A172 (cell line): ENCODE results near the gene NFIL3. TPM values are rescaled to one million over a fixed set of nuclear protein-coding genes. Genes with fewer than 3 reads are reported as not detected.

Experiments
- DNase-seq: peaks from one replicate; pipeline ENCODE4 v3.0.0-alpha.2; 2015; ENCODE audit warnings: low spot score
- total RNA-seq: library from RNA; depleted of rRNA; stranded (reverse); fragments of >200 nt; shearing (Covaris generic); gene quantifications from 2 replicates; pipeline ENCODE4 v1.2.3, GENCODE V29; 2014; rRNA removed

NFIL3 gene
- total RNA-seq, 1 experiment from 2014 or later: 4.6 TPM

DNA sequence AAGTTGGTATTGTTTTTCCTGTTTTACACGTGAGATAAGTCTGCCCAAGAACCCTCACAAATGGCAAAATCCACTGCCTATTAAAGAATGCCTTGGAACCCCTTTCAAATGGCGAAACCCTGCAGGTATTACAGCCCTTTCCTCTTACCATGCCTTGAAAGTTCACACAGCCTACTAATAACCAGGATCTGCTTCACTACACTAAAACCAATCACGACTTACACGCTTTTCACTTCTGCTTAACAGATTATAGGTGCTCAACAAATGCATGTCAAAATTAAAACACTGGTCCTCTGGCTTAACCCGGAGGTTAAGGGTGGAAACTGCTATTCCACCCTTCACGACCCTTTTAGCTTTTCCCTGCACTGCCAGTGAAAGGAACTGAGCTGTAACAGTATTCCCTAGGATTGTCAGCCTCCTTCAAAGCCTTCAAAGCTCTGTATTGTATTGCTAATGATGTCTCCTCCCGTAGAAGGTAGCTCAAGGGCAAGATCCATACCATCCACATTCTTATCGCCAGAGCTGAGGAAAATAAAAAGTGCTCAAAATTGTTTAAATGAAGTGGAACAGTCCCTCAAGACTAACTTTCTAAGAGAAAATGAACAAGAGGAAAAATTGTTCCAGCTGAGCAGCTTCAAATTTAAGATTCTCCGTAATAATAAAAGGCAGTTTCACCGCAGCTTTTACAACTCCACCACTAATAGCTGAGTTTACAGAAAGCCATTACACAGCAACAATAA lies 62.9 kb downstream of the NFIL3 start:
- DNase-seq: no peak

DNA sequence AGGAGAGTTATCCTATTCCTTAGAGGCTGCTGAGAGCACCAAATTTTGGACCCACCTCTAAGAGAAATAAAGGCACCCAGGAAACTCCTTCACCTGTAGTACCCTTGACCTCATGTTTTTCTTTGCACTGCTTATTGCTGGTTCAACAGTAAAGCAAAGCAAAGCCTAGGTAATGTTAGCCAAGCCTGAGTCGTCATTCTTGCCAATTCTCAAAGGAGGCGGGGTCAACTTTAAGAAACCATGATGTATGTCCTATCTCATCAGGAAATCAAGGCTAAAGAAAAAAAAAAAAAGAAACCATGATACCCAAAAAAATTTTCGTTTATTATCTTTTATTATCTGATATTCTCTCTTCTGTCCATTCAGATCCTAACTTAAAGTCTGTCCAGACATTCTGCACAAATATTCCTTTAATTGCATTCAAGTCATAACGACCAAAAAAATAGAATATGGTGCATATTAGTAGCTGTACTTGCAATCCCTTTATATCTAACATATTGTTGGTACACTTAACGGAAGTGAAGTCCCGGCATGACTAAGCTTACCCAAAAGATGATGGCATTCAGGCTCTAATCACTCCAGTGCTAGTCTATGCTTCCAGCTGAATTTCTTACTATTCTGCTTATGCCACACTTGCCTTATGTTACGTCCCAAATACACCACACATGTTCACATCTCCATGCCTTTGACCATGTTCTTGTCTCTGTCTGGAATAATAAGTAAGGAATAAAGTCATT lies 63.7 kb downstream of the NFIL3 start:
- no peak for DNase-seq

DNA sequence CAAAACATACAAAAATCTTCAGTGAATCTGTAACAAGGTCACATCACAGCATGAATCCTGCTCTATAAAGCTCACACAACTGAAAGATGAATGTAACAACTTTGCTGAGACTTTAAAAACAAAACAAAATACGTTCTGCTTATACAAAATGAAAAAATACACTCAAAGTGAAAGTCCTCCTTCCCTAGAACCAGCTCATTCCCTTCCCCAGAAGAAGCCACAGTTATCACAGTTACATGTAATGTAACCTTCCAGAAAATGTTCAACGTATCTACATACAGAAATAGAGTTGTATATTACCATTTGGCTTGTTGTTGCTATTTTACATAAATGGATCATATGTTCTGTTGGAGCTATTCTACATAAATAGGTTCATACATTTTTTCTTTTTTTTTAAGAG lies 64.5 kb downstream of the NFIL3 start:
- no peak for DNase-seq

Other genes with a start within 250 kb of the NFIL3 start
- 14.1 and 19.8 TPM in 2 replicates for gene AUH, start 61.9 kb downstream of the NFIL3 start, total RNA-seq